ENCODE results near the gene QRICH2. TPM values are rescaled to one million over a fixed set of nuclear protein-coding genes. Genes with fewer than 3 reads are reported as not detected.

Gene QRICH2
- total and polyA plus RNA-seq, 10 of the 15 experiments (the other 5 are each of a cell fraction or from before 2014, with no cell fraction given): 0.04 to 0.72 (median 0.25) TPM

DNA sequence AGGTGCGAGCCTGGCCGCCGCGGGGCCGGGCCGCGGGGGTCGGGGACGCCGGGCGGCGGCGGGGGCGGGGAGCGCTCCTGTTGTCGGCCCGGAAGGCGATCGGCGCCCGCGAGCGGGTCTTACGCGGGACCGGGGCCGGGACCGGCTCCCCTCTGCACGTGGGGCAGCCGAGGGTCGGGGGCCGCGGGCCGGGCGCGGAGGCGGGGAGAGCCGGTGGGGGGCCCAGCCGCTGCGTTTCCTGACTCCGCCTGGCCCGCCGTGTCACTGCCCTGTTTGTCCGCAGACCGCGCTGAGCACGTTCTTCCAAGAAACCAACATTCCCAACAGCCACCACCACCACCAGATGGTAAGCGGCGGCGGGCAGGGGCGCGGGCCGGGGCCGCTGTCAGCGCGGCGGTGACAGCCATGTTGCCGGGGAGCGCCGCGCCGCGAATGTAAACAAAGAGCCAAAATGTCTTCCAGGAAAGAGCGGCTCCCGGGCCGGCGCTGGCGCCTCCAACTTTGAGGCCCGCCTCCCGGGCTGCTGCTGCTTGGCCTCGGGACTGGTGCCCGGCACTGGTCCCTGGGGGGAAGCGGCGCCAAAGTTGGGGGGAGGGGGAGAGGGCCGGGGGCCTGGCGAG is 42.3 kb downstream of the QRICH2 start (continued):
- TF ChIP-seq, protein P1, sequence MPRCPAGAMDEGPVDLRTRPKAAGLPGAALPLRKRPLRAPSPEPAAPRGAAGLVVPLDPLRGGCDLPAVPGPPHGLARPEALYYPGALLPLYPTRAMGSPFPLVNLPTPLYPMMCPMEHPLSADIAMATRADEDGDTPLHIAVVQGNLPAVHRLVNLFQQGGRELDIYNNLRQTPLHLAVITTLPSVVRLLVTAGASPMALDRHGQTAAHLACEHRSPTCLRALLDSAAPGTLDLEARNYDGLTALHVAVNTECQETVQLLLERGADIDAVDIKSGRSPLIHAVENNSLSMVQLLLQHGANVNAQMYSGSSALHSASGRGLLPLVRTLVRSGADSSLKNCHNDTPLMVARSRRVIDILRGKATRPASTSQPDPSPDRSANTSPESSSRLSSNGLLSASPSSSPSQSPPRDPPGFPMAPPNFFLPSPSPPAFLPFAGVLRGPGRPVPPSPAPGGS (IDR thresholded peaks at IDR 0.05; ENCODE audit: borderline replicate concordance, insufficient read depth, low read depth, low read length, poor library complexity, severe bottlenecking): no peak
- TF ChIP-seq ATF7 (IDR thresholded peaks at IDR 0.05; ENCODE audit: low read depth) (no peak), IKZF1 (conservative IDR thresholded peaks at IDR 0.05) (no peak), ZNF207 (IDR thresholded peaks at IDR 0.05; ENCODE audit: borderline replicate concordance) (no peak), PAX5 (IDR thresholded peaks at IDR 0.05; ENCODE audit: borderline replicate concordance, low read depth, low read length) (no peak), BRCA1 (IDR thresholded peaks at IDR 0.05; ENCODE audit: low read depth, low read length) (no peak), ETV6 (conservative IDR thresholded peaks at IDR 0.05 in 1 of 2, IDR thresholded peaks at IDR 0.05 in 1 of 2; ENCODE audit: borderline replicate concordance in 1 of 2, low read depth in 1 of 2) (no peak), NR2C2 (IDR thresholded peaks at IDR 0.05; ENCODE audit: borderline replicate concordance, control insufficient read depth, insufficient read length, low read depth) (no peak), WRNIP1 (IDR thresholded peaks at IDR 0.05; ENCODE audit: borderline replicate concordance, low read depth, low read length) (no peak), ASH2L (IDR thresholded peaks at IDR 0.05; ENCODE audit: borderline replicate concordance, low read depth) (no peak), CHD2 (IDR thresholded peaks at IDR 0.05; ENCODE audit: borderline replicate concordance, low read depth, low read length) (no peak), ZBED1 (IDR thresholded peaks at IDR 0.05; ENCODE audit: borderline replicate concordance) (no peak), ESRRA (IDR thresholded peaks at IDR 0.05; ENCODE audit: low read length) (no peak), NR2C1 (IDR thresholded peaks at IDR 0.05) (no peak), EP300 (IDR thresholded peaks at IDR 0.05; ENCODE audit: borderline replicate concordance in 1 of 2, control insufficient read depth in 1 of 2, low read depth in 2 of 2, low read length in 2 of 2) (no peak), RAD51 (IDR thresholded peaks at IDR 0.05) (no peak), KAT2A (conservative IDR thresholded peaks at IDR 0.05; ENCODE audit: control insufficient read depth, low read depth, low read length) (no peak), BACH1 (IDR thresholded peaks at IDR 0.05; ENCODE audit: borderline replicate concordance) (peak; percentile 45; the same call in 1 of the 2 replicates), SREBF2 (IDR thresholded peaks at IDR 0.05; ENCODE audit: low read length) (no peak)
- TF ChIP-seq, protein P2, sequence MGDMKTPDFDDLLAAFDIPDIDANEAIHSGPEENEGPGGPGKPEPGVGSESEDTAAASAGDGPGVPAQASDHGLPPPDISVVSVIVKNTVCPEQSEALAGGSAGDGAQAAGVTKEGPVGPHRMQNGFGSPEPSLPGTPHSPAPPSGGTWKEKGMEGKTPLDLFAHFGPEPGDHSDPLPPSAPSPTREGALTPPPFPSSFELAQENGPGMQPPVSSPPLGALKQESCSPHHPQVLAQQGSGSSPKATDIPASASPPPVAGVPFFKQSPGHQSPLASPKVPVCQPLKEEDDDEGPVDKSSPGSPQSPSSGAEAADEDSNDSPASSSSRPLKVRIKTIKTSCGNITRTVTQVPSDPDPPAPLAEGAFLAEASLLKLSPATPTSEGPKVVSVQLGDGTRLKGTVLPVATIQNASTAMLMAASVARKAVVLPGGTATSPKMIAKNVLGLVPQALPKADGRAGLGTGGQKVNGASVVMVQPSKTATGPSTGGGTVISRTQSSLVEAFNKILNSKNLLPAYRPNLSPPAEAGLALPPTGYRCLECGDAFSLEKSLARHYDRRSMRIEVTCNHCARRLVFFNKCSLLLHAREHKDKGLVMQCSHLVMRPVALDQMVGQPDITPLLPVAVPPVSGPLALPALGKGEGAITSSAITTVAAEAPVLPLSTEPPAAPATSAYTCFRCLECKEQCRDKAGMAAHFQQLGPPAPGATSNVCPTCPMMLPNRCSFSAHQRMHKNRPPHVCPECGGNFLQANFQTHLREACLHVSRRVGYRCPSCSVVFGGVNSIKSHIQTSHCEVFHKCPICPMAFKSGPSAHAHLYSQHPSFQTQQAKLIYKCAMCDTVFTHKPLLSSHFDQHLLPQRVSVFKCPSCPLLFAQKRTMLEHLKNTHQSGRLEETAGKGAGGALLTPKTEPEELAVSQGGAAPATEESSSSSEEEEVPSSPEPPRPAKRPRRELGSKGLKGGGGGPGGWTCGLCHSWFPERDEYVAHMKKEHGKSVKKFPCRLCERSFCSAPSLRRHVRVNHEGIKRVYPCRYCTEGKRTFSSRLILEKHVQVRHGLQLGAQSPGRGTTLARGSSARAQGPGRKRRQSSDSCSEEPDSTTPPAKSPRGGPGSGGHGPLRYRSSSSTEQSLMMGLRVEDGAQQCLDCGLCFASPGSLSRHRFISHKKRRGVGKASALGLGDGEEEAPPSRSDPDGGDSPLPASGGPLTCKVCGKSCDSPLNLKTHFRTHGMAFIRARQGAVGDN (IDR thresholded peaks at IDR 0.05): no peak
- TF ChIP-seq, protein P3, sequence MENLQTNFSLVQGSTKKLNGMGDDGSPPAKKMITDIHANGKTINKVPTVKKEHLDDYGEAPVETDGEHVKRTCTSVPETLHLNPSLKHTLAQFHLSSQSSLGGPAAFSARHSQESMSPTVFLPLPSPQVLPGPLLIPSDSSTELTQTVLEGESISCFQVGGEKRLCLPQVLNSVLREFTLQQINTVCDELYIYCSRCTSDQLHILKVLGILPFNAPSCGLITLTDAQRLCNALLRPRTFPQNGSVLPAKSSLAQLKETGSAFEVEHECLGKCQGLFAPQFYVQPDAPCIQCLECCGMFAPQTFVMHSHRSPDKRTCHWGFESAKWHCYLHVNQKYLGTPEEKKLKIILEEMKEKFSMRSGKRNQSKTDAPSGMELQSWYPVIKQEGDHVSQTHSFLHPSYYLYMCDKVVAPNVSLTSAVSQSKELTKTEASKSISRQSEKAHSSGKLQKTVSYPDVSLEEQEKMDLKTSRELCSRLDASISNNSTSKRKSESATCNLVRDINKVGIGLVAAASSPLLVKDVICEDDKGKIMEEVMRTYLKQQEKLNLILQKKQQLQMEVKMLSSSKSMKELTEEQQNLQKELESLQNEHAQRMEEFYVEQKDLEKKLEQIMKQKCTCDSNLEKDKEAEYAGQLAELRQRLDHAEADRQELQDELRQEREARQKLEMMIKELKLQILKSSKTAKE (IDR thresholded peaks at IDR 0.05; ENCODE audit: low read depth, poor library complexity, severe bottlenecking): no peak
